PC-9 (cell line): ENCODE data around the gene HOXD10. TPM values are rescaled to one million over a fixed set of nuclear protein-coding genes. Genes with fewer than 3 reads are reported as not detected.

ENCODE experiments used
- BruUV-seq: library from RNA; stranded (reverse); fragments of 400-500 nt; replicated peaks from 2 replicates; lab custom pipeline; 2021; lab: Mats Ljungman, UMichigan
- CTCF ChIA-PET: fragments of 300-600 bp; sonication (Branson Sonifier 250); formaldehyde crosslinking; loops from one replicate; lab custom pipeline; 2022; ENCODE audit warnings: antibody characterized with exemption; lab: Charles Lee
- POLR2A ChIA-PET: fragments of 300-600 bp; sonication (Branson Sonifier 250); formaldehyde crosslinking; loops from one replicate; lab custom pipeline; 2022; ENCODE audit warnings: antibody characterized with exemption; ENCODE audit not compliant: unreplicated experiment; lab: Charles Lee
- DNase-seq, 2 experiments: peaks; one replicate each; pipeline versions ENCODE4 v3.0.0 to v3.0.0-alpha.2; 2015 to 2022; ENCODE audit warnings: mixed read lengths in 1 of 2
- H2AFZ ChIP-seq: fragments of 200-600 bp; sonication (generic); 2 replicates; pipeline ENCODE4 v1.8.1; 2017; ENCODE audit warnings: antibody characterized with exemption
- H3F3A ChIP-seq: fragments of 200-600 bp; sonication (generic); 2 replicates; pipeline ENCODE4 v1.8.1; 2017; ENCODE audit warnings: antibody characterized with exemption, mild to moderate bottlenecking, low read depth; ENCODE audit not compliant: insufficient read depth
- H3K27ac ChIP-seq: fragments of 200-600 bp; sonication (generic); 2 replicates; pipeline ENCODE4 v1.6.1; 2016; ENCODE audit warnings: mixed run types
- H3K27me3 ChIP-seq: fragments of 200-600 bp; sonication (generic); 2 replicates; pipeline ENCODE4 v1.6.1; 2016; ENCODE audit warnings: low read depth, mixed run types; ENCODE audit not compliant: insufficient read depth
- H3K36me3 ChIP-seq: fragments of 200-600 bp; sonication (generic); 2 replicates; pipeline ENCODE4 v1.6.1; 2016; ENCODE audit warnings: low read depth, mixed run types
- H3K4me1 ChIP-seq: fragments of 200-600 bp; sonication (generic); replicated peaks from 2 replicates; pipeline ENCODE4 v1.6.1; 2016; ENCODE audit warnings: mixed run types; ENCODE audit not compliant: insufficient read depth
- H3K4me2 ChIP-seq: fragments of 200-600 bp; sonication (generic); 2 replicates; pipeline ENCODE4 v1.6.1; 2017; ENCODE audit warnings: mixed run types
- H3K4me3 ChIP-seq: fragments of 200-600 bp; sonication (generic); 2 replicates; pipeline ENCODE4 v1.6.1; 2016; ENCODE audit warnings: mixed run types
- H3K79me2 ChIP-seq: fragments of 200-600 bp; sonication (generic); 2 replicates; pipeline ENCODE4 v1.6.1; 2017; ENCODE audit warnings: low read depth, mixed run types
- H3K9me2 ChIP-seq: fragments of 200-600 bp; sonication (generic); 2 replicates; pipeline ENCODE4 v1.8.1; 2017; ENCODE audit warnings: mild to moderate bottlenecking; ENCODE audit not compliant: insufficient read depth
- H3K9me3 ChIP-seq: fragments of 200-600 bp; sonication (generic); 2 replicates; pipeline ENCODE4 v1.8.1; 2016; ENCODE audit warnings: low read depth; ENCODE audit not compliant: insufficient read depth
- H4K20me1 ChIP-seq: fragments of 200-600 bp; sonication (generic); 2 replicates; pipeline ENCODE4 v1.8.1; 2017; ENCODE audit not compliant: insufficient read depth
- CTCF ChIP-seq: fragments of 200-600 bp; sonication (generic); conservative IDR thresholded peaks from 2 replicates; pipeline ENCODE4 v1.6.1; 2017; ENCODE audit warnings: mixed run types, antibody characterized with exemption, mild to moderate bottlenecking, moderate library complexity
- EZH2 ChIP-seq: fragments of 200-600 bp; sonication (generic); IDR thresholded peaks from 2 replicates; pipeline ENCODE4 v1.8.0; 2017; ENCODE audit warnings: antibody characterized with exemption, low read depth
- intact Hi-C: fragments of 100-400 bp; cut with micrococcal nuclease; formaldehyde crosslinking; loops from one replicate; pipeline ENCODE4 v1.10.0; 2022; ENCODE audit not compliant: unreplicated experiment
- total RNA-seq: library from RNA; stranded (reverse); gene quantifications from 2 replicates; pipeline ENCODE4 v1.2.3, GENCODE V29; 2021

HOXD10 gene
- total RNA-seq, 1 experiment from 2014 or later = not detected

DNA sequence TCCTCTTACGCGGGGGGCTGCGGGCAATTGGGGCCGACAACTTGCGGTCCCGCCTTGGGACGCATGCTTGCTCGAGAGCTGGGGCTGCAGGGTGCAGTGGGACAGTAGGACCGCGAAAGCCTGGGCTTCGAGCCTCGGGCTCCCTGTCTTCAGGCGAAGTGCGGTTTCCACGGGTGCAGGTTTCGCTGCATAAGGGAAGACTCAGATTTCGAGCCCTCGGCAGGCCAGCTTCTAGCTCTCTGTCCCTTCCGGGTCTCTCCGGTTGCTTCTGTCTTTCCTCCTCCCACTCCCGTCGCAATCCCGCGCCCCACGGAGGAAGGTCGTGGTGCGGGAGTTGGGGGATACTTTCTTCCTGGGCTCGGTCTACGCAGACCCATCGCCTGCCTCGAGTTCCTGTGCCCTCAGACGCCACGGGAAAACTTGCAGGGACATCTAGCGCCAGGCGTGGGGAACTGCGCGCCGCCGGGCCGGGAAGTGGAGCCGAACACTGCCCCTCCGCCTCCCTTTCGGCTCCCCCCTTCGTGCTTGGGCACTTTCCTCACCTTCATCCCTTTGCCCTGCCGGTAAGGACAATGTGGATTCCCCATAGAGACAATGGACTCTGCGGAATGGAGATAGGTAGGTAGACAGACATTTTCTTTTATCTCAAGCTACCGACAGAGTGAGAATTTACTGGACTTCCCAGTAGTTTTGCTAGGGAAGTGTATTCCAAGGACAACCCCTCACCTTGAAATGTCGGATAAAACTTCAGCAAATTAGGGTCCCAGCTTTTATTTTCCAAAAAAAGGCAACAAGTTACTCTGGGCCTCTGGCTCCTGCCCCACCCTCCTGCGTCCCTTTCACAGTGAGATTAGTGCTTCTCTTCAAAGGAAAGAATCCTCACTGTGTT is 28.3 kb upstream of the HOXD10 start:
- intact Hi-C loops = no loop called here
- Histone ChIP-seq H3K4me2 (no peak overlapping the region), H3F3A (no peaks in the 10 kb centered on the region), H3K27ac (no peak overlapping the region), H4K20me1 (no peaks in the 10 kb centered on the region), H3K9me3 (no peaks in the 10 kb centered on the region), H3K79me2 (no peaks in the 10 kb centered on the region), H3K36me3 (no peaks in the 10 kb centered on the region), H2AFZ (no peak overlapping the region), H3K9me2 (no peaks in the 10 kb centered on the region), H3K27me3 (peaks cover 76% of the 10 kb centered on the region), H3K4me1 (no peaks in the 10 kb centered on the region), H3K4me3 (no peak overlapping the region)
- TF ChIP-seq CTCF (peak; percentile 76), EZH2 (no peak)
- CTCF ChIA-PET = no interaction called here
- no TSS peak for BruUV-seq
- POLR2A ChIA-PET = no interaction called here
- peak in 1 of 2 experiments; percentile 43 for DNase-seq

DNA sequence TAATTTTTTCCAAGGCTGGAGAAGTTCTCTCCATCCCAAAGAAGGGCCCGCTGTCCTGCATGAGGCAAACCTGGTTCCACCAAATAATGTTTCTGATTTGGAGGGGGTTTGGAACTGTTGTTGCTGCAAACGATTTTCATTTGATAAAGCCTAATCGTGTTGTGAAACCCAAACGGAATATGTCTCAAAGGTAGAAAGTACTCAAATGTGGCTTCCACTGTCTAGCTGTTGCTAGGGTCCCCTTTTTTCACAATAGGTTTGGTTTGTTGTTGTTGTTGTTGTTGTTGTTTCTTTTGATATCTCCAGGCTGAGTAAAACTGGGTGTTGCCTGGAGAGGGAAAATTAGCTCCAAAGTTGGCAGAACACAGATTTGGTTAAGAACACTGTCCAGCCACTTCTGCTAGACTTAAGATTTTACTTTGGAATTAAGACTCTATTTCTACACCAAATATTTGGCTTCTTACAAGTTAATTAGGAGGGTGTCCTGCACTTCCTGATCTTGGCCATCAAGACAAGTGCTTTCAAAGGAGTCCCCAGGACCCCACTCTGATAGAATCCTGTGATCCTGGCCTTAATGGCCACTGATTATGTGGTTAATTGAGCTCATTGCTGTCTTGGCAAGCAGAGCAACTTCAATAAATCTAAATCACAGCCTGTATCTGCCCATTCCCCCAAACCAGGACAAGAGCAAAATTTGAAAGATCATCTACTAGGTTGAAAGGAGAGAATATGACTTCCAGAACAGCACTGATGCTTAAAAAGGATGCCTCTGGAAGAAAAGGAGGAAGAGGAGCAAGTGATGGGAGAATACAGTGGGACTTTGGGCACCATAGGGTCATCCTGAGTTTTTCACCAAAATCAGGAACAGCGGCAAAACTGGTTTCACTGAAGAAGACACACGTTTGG is 27.4 kb upstream of the HOXD10 start:
- Histone ChIP-seq H3K36me3 (no peaks in the 10 kb centered on the region), H3F3A (no peaks in the 10 kb centered on the region), H3K4me1 (no peaks in the 10 kb centered on the region), H3K4me2 (no peak overlapping the region), H2AFZ (no peak overlapping the region), H3K4me3 (no peak overlapping the region), H3K9me3 (no peaks in the 10 kb centered on the region), H3K27ac (no peak overlapping the region), H3K79me2 (no peaks in the 10 kb centered on the region), H3K27me3 (peaks cover 83% of the 10 kb centered on the region), H4K20me1 (no peaks in the 10 kb centered on the region), H3K9me2 (no peaks in the 10 kb centered on the region)
- CTCF ChIA-PET = no interaction called here
- intact Hi-C loops = no loop called here
- POLR2A ChIA-PET = no interaction called here
- TF ChIP-seq CTCF (no peak), EZH2 (no peak)
- BruUV-seq = no TSS peak
- DNase-seq = no peak

GRCh38 chr2:176089843-176090395 is 26.7 kb upstream of the HOXD10 start:
- H3K4me3 ChIP-seq = no peak overlapping the region
- no peak for TF ChIP-seq CTCF
- TF ChIP-seq EZH2 = no peak
- no peaks in the 10 kb centered on the region for H3F3A ChIP-seq
- POLR2A ChIA-PET = no interaction called here
- no peak overlapping the region for H3K27ac ChIP-seq
- no peaks in the 10 kb centered on the region for H3K9me2 ChIP-seq
- no peak overlapping the region for H2AFZ ChIP-seq
- no peaks in the 10 kb centered on the region for H3K79me2 ChIP-seq
- no peaks in the 10 kb centered on the region for H4K20me1 ChIP-seq
- no peaks in the 10 kb centered on the region for H3K36me3 ChIP-seq
- peaks cover 85% of the 10 kb centered on the region for H3K27me3 ChIP-seq
- H3K4me2 ChIP-seq = no peak overlapping the region
- DNase-seq = no peak
- CTCF ChIA-PET = no interaction called here
- no TSS peak for BruUV-seq
- no peaks in the 10 kb centered on the region for H3K9me3 ChIP-seq
- H3K4me1 ChIP-seq = no peaks in the 10 kb centered on the region
- intact Hi-C loops = loop anchor here (10.0 kb wide), 1 partner anchor 1625 kb away; no protein-coding TSS in a partner anchor
